Stimulated activated CD4-positive, alpha-beta T cell treated with anti-CD3 and anti-CD28 coated beads, TNF-alpha, amount 100 ng/mL, for 4 hours (primary cell): Measurements from ENCODE around the gene ABCG1.
A peak's percentile ranks its signal among the peaks of the same experiment; 100 is the strongest.
"Not testable (repeated sequence)": the region's sequence is repeated elsewhere in the genome, so short reads cannot be mapped to it uniquely, and the experiment has no call there.

Experiments
- DNase-seq, 3 experiments: peaks; one replicate each; pipeline ENCODE4 v3.0.0-alpha.2; 2020; ENCODE audit warnings: low read depth in 3 of 3

ABCG1 gene

DNA sequence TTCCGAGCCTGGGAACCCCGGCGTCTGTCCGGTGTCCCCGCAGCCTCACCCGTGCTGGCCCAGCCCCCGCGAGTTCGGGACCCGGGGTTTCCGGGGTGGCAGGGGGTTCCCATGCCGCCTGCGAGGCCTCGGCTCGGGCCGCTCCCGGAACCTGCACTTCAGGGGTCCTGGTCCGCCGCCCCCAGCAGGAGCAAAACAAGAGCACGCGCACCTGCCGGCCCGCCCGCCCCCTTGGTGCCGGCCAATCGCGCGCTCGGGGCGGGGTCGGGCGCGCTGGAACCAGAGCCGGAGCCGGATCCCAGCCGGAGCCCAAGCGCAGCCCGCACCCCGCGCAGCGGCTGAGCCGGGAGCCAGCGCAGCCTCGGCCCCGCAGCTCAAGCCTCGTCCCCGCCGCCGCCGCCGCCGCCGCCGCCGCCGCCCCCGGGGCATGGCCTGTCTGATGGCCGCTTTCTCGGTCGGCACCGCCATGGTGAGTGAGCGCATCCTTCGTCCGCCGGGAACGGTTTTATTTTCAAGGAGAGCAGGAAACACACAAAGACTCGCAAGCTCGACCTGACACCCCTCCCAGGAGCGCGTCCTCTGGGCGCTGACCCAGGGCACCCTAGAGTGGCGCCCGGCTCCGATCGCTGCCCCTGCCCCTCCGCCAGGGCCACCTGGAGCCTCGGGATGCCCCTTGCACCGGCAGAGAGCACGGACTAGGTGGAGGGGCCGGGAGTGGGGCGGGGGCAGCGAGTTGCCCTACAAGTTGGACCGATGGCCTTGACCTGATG is at the start of gene ABCG1:
ABCG1 (plus strand) TSS at position 305 of the 770 bp plus-strand sequence; CDS start at position 428, 123 bp downstream.
- no peak for DNase-seq

DNA sequence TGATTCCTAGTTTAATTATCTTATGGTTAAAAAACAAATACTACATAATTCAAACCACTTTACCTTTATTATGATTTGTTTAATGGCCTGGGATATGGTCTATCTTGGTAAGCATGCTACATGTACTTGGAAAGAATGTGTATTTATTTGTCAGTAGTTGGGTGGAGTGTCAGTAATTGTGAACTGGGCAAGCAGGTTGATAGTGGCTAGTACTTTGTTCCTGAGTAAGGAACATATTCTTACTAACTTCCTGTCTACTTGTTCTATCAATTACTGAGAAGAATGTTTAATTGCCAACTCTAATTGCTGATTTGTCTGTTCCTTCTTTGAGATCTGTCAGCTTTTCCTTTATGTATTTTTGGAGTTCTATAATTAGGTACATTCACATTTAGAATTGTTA is 49.2 kb upstream of the ABCG1 start:
- no peak for DNase-seq

DNA sequence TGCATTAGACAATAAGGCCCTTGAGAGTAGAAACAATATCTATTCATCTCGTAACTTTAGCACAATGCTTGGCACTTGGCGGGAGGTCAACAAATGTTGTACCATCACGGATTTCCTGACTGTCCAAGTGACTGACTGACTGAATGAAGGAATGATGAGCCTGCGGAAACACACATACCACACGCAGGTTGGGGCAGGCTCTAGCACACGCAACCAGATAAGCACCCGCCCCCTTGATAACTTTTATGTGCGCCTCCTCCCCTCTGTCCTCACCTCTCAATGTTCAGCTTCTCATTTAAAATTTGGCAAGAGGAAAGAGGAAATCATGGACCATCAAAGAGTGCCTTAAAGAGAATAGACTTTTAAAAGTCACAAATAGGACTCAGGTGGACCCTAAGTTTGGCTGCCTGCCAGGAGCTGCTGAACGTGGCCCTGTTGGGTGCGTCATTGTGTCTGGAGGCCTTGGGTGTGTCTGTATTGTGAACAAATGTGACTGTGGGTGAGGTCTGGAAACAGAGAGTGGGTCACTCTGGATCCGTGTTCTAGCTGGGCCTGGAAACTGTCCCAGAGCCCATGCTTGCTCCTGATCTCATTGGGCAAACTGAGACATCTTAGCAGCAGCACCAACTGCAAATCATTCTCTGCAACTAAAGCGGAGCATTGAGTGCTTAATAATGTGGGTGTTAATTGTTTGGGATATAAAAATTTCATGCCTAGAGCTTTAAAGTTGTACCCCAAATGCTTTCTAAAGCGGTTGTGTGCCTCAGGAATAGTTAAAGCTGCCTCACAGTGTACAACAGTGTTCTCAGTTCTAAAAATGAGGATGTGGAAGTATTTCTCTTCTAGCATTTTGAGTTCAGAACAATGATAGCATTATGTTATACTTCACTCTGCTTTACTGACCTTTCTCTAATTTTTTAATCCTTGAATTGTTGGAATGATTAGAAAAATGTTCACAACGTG is 47.6 kb upstream of the ABCG1 start:
- no peak for DNase-seq

DNA sequence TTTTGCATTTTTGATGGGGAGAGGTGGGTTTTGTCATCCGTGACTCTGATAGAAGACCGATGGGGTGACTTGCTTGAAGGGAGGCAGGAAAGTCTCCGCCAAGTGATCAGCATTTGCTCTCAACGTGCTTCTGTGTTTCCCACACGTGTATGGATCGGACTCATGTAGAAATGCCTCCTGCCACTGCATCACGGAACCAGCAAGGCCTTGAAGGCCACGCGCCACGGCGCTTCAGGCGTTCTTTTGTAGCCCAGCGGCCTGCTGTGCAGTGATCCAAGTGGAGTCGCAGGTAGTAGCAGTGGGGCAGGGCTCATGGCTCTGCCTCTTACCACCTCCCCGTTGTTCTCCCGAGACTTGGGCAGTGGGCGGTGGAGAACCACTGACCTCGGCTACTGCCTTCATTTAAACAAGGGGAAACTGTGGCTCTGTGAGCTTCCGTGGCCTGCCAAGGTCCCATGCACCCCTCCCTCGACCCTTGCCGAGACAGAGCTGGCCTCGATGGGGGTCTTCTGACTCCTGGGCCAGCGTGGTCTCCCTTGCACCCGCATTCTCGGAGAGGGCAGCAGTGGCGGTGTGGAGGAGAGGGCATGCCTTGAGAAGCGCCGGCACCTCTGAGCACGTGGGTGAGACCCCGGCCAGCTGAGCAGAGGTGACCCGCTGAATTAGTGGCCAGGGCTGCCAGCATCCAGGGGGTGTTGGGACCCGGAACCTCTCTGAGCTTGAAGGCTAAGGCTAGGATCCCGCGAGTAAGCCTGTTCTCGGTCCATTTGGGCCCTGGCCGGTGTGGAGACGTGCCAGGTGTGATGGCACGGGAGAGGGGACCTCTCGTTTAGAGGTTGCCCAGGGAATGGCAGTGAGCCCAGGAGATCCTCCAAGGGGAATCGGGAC is 46.1 kb upstream of the ABCG1 start:
- no peak for DNase-seq

DNA sequence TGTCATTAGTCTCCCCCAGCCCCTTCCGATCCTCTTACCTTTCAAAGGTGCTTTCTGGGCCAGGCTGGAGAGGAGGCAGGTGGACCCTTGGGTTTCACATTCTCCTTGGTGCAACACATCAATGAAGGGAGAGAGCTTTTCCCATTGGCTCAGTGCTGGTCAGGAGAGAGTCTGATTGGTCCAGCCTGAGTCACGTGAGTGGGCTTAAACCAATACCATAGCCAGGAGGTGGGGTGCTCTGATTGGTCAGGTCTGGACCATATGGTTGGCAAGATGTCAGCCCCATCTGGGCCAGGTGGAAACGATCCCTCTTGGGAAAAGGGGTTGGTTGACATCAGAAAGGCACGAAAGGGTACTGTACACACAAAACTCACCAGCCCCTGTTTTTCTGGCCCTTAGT is 44.8 kb upstream of the ABCG1 start:
- no peak for DNase-seq

DNA sequence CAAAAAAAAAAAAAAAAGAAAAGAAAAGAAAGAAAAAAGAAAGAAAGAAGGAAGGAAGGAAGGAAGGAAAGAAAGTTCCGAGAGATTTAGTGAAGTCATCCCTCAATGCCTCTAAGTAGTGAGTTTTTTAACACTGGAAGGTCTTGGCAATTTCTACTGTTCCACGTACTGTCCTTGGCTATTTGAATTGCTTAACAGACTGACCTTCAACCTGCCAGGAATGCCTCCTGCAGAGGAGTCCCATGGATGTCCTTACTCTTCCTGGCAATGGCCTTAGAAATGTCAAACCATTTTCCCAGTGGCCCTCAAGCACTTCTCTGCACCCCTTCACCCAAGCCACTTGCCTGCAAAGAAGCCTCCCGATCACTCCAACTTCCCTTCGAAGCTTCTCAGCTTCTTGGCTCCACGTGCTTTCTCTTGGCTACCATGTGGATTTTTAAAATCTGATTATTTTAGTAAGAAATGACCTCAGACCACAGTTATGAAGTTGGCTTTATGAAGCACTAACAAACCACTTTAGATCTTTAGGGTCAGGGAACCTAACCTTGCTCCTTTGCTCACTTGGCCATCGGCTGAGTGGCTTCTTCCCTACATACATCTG is 43.7 kb upstream of the ABCG1 start:
- no peak for DNase-seq

DNA sequence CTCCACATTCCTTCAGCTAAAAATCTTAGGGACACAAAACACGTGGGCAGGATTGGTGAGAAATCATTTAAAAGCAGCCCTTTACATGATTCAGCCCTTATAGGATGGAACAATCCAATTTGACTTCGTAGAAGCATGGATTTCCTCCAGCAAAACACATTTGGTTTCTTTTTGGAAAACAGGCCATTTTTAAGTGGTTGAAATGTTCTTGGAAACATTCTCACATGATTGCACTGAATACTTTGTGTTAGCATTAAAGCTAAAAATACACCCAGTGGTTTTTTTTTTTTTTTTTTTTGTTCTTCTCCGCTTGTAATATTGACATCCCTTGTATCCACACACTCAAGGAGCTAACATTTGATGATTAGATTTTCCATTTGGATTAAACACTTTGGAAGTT is 42.1 kb upstream of the ABCG1 start:
- no peak for DNase-seq

DNA sequence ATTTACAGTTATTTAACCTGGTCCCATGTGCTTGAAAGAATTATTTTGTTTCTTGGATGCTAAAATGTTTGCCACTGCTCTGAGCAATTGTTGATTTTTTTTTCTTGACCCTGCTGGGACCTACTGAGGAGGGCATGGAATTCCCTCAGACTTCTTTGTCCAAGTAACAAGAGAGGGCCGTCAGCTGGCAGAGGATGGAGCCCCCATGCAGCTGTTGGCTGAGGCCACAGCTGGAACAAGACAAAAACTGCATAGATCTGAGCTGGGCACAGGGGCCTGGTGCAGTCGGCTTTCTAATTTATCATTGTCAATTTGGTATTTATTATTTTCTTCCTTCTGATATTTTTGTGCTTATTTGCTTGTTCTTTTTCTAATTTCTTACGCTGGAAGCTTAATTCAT is 39.6 kb upstream of the ABCG1 start:
- no peak for DNase-seq

DNA sequence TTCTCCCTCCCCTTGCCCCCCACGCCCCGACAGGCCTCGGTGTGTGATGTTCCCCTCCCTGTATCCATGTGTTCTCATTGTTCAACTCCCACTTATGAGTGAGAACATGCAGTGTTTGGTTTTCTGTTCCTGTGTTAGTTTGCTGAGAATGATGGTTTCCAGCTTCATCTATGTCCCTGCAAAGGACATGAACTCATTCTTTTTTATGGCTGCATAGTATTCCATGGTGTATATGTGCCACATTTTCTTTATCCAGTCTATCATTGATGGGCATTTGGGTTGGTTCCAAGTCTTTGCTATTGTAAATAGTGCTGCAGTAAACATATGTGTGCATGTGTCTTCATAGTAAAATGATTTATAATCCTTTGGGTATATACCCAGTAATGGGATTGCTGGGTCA is 38.9 kb upstream of the ABCG1 start:
- DNase-seq, result not testable (repeated sequence)

DNA sequence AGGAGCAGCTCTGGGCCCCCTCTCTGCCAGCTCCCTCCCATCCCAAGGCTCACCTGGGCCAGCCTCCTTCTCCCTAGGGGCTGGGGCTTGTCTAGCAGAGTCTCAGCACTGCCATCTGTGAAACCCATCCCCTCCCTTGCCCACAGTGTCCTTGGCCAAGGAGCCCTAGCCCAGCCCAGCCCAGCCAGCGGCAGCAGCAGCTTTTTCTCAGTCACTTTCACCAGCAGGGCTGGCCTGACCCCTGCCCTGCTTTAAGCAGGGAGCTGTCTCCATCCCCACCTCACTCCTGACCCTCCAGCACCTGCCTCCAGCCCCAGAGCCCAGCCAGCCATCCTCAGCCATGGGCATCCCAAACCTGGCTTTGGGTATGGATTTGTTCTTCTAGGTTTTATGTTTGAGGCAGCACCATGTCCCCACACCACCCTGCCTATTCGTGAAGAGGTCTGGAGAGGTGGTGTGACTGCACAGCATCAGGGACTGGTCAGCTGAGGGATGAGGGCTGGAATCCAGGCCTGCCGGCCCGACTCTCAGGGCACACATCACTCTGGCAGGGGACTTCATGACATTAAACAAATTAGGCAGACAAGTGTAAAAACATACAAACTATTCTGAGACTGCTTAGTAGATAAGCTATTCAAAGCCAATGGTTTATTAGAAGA is 36.1 kb upstream of the ABCG1 start:
- no peak for DNase-seq

DNA sequence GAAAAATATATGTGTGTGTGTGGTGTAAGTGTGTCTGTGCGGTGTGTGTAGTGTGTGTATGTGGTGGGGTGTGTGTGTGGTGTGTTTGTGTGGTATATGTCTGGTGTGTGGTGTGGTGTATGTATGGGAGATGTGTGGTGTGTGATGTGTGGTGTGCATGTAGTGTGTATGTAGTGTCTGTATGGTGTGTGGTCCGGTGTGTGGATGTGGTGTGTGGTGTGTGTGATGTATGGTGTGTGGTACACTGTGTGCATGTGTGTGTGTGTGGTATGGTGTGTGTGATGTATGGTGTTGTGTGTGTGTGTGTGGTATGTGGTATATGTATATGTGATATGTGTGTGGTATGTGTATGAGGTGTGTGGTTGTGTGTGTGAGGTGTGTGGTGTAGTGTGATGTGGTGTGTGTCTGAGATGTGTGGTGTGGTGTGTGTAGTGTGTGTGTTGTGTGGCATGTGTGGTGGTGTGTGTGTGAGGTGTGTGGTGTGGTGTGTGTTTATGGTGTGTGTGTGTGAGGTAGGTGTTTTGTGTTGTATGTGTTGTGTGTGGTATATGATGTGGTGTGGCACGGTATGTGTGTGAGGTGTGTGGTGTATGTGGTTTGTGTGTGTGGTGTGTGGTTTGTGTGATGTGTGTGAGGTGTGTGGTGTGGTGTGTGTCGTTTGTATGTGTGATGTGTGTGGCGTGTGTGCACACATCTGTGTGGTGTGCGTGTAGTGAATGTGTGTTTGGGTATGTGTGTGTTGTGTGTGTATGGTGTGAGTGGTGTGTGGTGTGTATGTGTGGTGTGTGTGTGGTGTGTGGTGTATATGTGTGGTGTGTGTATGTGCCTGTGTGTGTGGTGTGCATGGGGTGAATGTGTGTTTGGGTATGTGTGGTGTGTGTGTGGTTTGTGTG is 35.3 kb upstream of the ABCG1 start:
- DNase-seq, result no peak

DNA sequence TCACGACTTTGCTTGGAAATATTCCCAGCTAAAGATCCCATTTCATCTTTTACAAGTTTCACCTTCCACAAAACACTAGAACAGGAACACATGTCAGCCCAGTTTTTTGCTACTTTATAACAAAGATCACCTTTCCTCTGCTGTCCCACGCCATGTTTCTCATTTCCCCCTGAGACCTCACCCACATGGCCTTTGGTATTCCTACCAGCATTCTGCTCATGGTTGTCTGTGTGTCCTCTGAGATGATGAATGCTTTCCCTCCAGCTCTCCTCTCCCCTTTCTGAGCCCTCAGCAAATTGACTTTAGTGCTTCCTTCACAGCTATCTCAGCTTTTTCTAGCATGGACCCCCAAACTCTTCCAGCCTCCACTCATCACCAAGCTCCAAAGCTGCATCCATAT is 32.3 kb upstream of the ABCG1 start:
- DNase-seq, result no peak

DNA sequence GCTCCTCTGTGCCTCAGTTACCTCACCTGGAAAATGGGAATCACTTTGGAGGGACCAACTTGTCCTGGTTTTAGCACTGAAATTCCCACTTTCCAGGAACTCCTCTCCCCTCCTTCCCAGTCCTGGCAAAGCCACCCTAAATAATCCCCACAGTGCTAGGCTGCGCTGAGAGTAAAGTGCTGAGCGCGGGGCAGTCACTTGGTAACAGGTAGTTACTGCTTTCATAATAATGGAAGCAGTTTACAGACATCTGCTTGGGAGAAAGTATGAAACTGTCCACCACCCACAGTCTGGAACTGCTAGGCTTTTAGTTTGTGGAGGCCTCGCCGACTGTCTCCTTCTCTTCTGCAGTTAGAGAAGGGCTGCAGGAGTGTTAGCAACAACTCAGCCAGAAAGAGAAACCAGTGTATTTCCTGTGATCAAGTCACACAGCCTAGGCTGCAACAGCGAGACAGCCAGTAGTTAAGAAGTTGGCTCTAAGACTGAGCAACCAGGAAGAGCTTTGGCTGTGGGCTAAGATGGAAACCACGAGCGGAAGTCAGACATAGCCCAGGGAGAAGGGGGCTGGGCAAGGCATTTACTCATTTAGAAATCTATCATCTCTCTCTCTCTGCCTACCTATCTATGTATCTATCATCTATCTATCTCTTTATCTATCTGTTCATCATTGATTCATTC is 30.8 kb upstream of the ABCG1 start:
- DNase-seq, result peak; percentile 30 to 64 (median 53)

DNA sequence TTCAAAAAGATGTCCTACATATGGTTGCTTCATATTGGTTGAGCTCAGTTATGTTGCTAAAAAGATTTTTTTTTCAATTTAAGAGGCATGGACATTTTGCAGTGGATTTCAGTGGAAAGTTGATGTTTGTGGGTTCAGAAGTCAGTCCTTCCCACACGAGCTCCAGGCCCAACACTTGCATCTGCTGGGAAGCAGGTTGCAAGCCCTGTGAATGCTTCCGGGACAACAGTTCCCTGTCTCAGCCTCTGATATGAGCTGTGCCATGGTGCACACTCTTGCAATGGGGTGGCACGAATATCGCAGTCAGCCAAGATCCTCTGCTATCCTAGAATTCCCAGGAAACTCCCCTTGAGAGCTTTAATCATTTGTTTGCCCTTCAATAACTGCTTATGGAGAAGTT is 30.3 kb upstream of the ABCG1 start:
- no peak for DNase-seq

DNA sequence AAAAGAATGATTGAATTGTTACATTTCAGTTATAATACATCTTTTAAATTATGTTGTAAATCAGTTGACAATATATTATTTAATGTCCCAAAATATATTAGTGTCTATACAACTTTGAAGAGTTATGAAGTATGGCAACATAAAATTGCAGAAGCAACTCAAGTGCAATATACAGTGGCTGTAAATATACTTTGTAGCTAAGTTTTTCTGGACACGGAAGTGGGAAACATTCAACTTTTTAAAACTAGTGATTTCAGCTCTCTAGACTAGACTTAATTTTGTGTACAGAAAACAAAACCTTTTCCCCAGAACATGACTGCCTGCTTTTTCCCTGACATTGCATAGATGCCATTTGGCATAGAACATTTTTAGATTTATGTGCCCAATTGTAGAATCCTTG is 29.5 kb upstream of the ABCG1 start:
- DNase-seq, result no peak

DNA sequence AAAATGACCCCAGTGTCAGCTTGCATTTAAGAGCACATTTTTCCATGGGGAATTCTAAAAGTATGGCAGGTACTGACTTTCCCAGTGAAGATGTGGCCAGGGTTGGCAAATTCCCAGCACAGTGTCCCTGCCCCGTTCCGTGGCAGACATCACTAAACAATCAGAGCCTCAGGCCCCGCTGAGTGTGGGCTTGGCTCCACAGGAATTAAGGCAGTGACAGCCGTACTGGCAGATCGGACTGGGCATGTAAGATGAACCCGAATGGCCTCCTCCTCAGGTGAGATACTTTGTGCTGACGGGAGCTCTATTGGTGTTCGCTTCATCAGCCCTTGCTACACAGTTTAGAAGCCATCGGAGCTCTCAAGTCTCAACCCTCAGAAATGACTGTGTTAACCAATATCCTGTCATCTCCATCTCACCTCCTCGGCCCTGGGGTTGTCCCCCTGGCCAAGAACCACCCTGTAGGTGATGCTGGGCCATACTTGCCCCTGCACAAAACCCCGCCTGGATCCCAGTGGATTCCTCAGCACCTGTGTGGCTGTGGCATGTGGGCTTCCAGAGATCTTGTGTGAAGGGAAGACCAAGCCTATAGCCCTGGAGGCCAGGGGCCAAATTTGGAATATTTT is 29.0 kb upstream of the ABCG1 start:
- no peak for DNase-seq

DNA sequence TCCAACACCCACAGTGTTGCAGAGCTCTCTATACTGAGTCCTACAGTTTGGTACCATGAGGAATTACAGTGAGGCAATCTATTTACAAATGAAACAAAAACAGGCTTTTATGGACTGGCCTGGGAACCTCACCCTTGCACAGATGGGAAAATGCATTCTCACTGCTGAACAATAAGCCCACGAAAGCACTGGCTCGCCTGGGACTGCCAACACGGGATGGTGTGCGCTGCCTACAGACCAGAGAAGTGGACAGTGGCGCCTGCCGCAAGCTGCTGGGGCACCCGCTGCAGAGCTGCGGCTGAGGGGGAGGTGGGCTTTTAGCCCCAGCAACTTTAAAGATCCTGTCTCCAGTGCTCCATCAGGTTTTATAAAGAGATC is 28.5 kb upstream of the ABCG1 start:
- no peak for DNase-seq

DNA sequence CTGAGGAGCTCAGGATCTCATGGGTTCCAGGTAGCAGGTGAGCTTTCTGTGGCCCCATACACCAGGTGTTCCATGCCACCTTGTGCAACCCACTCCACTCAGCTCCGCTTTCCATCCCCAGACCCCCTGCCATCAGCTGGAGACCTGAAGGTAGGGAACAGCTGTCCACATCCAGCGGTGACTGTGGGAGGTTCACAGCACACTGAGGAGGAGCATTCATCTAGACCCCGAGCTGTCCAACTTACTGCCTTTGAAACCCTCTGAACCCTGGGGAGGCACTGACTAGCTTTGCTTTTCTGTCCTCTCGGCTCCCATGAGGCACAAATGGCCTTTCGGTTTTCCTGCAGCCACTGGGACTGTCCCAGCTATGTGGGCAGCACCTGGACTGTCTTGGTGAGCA is 27.9 kb upstream of the ABCG1 start:
- DNase-seq, result no peak
